Smooth muscle cell of the brain vasculature (primary cell): ENCODE measurements around the gene DHX57.

Source experiments
- DNase-seq: peaks from one replicate; pipeline ENCODE4 v3.0.0-alpha.2; 2012; ENCODE audit warnings: low read depth, low spot score

Gene DHX57

DNA sequence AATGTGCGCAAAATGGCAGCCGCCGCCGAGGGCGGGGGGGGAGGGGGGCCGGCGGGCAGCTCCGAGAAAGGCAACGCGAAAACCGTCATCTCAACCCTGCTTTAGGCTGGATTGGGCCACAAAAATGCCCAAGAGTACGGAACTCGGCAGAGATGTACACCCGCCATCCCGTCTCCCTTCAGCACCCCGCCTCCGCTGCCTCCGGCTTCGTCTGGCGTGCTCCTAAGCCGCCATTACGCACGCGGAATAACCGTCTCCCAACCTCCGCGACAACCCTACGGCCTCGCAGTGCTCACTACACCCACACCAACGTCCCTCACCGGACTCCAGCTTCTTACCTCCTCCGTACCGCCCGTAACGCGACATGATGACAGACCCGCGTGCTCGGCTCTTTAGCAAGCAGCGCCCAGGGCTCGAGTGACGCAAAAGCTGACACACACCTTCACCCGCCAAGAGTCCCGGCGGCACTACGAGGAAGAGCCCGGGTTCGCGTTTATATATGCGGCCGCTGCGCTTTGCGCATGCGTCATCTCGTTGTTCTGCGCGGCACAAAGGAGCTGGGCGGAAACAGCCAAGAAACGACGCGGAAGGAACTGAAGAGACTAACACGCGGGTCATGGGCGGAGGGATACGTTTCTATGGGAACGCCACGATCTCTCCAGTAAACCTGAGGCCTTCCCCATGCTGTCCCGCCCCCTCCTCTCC, 124.7 kb downstream of the DHX57 start, which contains the start of gene SRSF7:
TSS of gene SRSF7 (minus strand) at position 471 of the 705 bp plus-strand sequence. CDS start at position 366, 105 bp downstream.
- DNase-seq = peak; percentile 96

DNA sequence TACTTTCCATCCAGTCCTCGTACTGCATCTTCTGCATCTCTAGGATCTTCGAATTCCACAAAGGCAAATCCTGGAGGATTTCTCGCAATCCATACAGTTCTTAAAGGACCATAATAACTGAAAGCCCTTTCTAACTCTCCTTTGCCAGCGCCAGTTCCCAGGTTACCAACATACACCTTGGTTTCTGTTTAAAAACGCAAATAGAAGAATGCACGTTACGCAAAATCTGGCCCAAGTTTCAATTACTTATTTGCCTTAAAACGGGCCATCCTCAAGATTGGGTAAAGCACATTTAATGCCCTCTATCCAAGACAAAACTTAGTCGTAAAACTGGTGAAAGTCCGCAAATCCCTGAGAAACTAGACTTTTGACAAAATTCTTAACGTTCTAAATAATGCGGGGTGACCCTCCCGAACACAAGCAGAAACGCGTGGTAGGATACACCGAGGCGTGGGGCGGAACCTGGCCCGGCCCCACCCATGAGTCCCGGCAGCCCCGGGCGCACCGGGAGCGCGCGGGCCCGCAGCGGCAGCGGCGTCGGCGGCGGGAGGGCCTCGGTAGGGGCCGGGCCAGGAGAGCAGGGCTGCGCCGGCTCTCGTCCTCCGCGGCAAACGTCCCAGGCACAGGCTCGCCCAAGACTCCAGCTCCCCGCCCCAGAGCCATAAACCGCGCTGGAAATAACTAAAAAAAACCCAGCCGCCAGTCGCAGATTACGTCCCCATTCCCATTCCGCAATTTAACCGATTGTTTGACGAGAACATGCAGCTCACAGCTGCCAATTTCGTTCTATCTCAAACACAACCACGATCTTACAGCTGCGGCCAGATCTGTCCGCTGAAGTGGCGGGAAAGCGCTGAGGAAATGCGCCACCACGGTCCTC, 125.5 kb downstream of the DHX57 start:
- DNase-seq = no peak

DNA sequence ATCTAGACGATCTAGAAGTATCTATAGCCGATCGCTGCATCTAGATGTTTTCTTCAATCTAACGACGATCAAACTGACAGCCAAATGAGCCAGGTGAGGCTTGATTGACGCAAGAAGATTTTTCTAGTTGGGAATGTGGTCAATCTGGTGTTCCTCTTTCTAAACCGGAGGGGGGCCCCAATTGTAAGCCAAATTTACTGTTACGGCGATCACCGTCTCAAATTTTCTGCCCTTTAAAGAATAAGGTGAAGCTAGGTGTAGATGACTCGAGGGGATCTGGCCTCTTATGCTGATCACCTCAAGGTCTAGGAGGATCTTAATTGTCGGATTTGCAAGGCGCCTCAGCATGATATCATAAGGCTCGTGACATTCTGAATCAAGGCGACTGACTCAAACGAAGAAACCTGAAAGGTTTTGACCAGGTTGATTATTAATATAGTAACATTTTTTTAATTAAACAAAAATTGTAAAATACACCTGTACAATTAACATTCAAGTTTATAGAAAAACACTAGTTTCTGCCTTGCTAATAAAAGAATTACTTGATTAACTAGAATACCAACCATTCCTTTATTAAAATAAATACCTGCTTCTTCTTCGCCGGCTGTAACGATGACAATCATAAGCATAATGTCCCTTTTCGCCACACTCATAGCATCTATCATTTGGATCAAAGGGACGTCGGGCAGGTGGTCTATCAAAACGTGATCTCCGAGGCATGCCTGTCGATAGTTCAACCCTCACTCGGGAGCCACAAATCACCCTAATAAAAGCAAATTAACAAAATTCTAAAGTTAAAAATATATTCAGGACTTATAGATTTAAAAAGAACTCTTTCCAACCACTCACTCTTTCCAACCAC, 126.6 kb downstream of the DHX57 start:
- DNase-seq = no peak

DNA sequence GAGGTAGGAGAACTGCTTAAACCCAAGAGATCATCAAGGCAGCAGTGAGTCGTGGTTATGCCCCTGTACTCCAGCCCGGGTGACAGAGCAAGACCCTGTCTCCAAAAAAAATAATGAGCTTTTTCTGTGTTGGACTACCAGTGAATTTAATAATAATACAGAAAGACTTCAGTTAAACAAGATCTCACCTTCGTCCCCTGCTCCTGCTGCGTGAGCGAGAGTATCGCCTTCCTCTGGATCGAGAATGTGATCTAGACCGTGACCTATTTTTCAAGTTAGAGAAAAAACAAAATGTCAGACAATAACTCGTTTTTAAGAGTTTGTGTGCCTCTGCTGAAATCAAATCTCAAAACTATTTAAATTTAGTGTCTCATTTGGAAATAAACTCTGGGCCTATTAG, 127.3 kb downstream of the DHX57 start:
- DNase-seq = no peak

DNA sequence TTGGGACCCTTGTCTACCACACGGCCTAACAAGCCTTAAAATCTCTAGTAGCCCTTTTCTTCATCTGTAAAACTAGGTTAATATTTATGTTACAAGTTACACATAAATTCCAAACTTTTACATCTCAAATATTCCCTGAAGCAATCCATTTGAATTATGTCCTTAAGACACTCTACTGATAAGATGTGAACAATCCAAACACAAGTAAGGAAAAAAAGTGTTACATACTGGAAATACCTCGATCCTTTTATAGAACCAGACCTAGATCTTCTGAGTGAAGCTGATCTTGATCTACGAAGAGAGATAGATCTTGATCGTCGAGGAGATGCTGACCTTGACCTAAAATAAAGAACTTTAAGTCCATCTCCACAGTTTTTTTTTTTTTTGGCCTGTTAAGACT, 127.9 kb downstream of the DHX57 start:
- DNase-seq = no peak
